RWPE1 (cell line): ENCODE data around the gene SNRPD2.

Experiments
- CTCF ChIA-PET: fragments of 350-600 bp; sonication (Branson Sonifier 250); formaldehyde crosslinking; extraction: SDS; loops from one replicate; lab custom pipeline; 2021; lab: Yijun Ruan, JAX
- POLR2A ChIA-PET: fragments of 400-600 bp; formaldehyde crosslinking; extraction: SDS; loops from one replicate; lab custom pipeline; 2020; ENCODE audit warnings: antibody characterized with exemption; ENCODE audit not compliant: low non-redundant PET; lab: Yijun Ruan, JAX
- DNase-seq: peaks from one replicate; pipeline ENCODE4 v3.0.0; 2012; ENCODE audit warnings: low spot score
- H3K27ac ChIP-seq: fragments of 450-650 bp; 2 replicates; pipeline ENCODE4 v1.5.1; 2017
- CTCF ChIP-seq: fragments of 450-650 bp; conservative IDR thresholded peaks from 2 replicates; pipeline ENCODE4 v1.5.1; 2017; ENCODE audit warnings: low read depth, mild to moderate bottlenecking

The SNRPD2 gene

GRCh38 chr19:45668342-45668871 is 23.3 kb downstream of the SNRPD2 start:
- H3K27ac ChIP-seq = peak overlapping the region; percentile 36
- no peak for TF ChIP-seq CTCF
- no peak for DNase-seq
- ChIA-PET CTCF (interaction anchor here (0.5 to 0.6 kb wide), 2 partner anchors 12 to 1831 kb away, joined by 3 read pairs; no protein-coding TSS in a partner anchor), POLR2A (no interaction called here)

DNA sequence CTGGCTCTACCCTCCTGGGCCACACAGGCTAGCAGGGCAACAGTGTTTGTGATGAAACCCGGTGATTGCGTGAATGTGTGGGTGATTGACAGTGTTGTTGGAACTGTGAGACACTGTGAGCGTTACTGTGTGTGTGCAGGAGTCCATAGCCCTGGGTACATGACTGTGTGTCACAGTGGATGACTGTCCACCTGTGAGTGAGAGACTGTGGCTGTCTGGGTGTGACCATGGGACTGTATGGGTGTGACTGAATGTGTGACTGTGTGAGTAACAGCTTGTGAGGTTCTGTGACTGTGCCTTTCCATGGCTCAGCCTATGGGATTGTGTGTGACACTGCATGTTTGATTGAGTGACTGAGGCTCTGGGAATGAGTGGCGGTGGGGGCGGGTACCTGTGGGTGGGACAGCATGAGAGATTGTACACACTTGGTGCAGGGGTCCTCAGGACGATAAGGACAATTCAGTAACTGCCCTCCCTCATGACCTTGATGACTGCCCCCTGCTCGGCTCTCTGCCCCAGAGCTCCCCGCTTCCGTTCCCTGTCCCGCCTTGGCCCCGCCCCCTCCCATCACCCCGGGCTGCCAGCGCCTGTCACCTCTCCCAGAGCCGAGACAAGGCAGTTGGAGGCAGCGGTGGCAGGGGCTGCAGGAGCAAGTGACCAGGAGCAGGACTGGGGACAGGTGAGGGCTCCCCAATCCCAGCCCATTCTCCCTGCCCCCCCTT is 24.0 kb downstream of the SNRPD2 start, which contains the start of gene GIPR:
GIPR (plus strand) TSS at position 602 of the 722 bp plus-strand sequence. CDS start 1,300 bp downstream, outside the sequence.
- POLR2A ChIA-PET = no interaction called here
- CTCF ChIA-PET = interaction anchor here (0.5 to 0.7 kb wide), 2 partner anchors 182 to 1832 kb away, joined by 3 to 5 read pairs; no protein-coding TSS in a partner anchor
- TF ChIP-seq CTCF = no peak
- peak within 1 kb of the TSS; percentile 36 for H3K27ac ChIP-seq
- peak; percentile 26 for DNase-seq

GRCh38 chr19:45664575-45664974 is 27.2 kb downstream of the SNRPD2 start:
- H3K27ac ChIP-seq = no peak overlapping the region
- POLR2A ChIA-PET = no interaction called here
- CTCF ChIA-PET = no interaction called here
- no peak for TF ChIP-seq CTCF
- no peak for DNase-seq

DNA sequence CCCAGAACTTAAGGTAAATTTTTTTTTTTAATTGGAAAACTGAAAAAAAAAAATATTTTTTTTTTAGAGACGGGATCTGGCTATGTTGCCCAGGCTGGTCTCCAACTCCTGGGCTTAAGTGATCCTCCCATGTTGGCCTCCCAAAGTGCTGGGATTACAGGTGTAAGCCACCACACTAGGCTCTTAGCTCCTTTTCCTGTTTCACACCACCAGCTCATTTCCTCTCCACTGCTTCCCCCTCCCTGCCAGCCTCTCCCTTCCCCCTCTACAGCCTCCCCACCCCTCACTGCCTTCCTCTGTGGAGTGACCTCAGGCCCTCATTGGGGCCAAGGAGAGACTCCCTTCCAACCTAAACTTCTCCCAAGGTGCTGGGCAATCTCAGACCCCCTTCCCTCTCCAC is 28.0 kb downstream of the SNRPD2 start:
- ChIA-PET CTCF (interaction anchor here (0.6 kb wide), 1 partner anchor 140 kb away, joined by 3 read pairs; no protein-coding TSS in a partner anchor), POLR2A (no interaction called here)
- DNase-seq = no peak
- no peak overlapping the region for H3K27ac ChIP-seq
- TF ChIP-seq CTCF = no peak

GRCh38 chr19:45660636-45661035 is 31.1 kb downstream of the SNRPD2 start:
- no peak for DNase-seq
- ChIA-PET POLR2A (no interaction called here), CTCF (no interaction called here)
- H3K27ac ChIP-seq = no peak overlapping the region
- TF ChIP-seq CTCF = no peak

DNA sequence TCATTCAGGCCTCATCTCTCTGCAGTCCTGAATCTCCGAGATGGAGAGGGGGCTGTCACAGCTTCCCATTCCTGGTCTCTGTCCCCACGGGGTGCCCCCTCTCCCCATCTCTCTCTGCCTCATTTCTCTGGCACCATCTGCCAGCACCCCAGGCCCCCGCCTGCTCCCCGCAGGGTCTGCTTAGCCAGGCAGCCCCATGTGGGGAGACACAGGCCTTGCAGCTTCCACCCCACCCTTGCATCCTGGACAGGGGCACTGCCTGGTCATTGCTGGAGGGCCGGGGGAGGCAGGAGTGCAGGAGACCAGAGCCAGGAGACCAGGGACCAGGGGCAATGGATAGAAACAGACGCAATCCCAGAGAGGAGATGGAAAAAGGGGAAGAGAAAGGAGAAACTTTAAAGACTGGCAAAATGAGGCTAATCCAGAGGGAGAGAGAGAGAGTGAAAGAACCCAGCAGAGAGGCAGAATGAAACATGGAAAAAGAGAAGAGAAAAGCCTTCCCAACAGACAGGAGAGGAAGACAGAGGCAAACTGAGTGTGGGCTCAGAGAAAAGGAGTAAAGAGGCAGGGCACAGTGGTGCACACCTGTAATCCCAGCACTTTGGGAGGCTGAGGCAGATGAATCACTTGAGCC is 32.5 kb downstream of the SNRPD2 start:
- no peak overlapping the region for H3K27ac ChIP-seq
- TF ChIP-seq CTCF = no peak
- CTCF ChIA-PET = no interaction called here
- DNase-seq = no peak
- POLR2A ChIA-PET = no interaction called here
